Measurements from ENCODE around the gene BACH2.
A peak's percentile ranks its signal among the peaks of the same experiment; 100 is the strongest.

Gene BACH2

DNA sequence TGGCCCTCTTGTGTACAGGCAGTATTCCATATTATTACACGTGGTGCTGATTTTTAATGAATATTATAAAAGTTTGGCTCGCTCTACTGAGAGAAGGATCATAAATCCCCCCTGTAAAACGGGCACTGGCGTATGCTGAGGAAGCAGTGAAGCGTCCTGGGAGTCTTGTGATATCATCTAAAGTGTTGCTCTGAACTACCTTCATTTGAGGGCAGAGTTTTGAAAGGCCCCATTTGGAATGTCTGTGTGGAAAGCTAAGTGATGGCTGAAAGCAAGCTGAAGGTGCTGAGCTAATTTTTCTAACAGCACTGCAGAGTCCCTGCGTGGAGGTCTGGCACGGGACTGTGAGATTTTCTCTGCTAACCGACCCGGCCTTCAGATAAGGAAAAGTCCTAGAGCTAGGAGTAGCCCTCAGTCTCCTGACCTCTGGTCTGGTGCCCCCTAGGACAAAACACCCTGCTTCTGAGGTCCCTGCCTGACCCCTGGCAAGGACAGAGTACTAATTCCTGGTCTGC lies 1.3 kb upstream of the BACH2 start:
- TF ChIP-seq, protein P1, sequence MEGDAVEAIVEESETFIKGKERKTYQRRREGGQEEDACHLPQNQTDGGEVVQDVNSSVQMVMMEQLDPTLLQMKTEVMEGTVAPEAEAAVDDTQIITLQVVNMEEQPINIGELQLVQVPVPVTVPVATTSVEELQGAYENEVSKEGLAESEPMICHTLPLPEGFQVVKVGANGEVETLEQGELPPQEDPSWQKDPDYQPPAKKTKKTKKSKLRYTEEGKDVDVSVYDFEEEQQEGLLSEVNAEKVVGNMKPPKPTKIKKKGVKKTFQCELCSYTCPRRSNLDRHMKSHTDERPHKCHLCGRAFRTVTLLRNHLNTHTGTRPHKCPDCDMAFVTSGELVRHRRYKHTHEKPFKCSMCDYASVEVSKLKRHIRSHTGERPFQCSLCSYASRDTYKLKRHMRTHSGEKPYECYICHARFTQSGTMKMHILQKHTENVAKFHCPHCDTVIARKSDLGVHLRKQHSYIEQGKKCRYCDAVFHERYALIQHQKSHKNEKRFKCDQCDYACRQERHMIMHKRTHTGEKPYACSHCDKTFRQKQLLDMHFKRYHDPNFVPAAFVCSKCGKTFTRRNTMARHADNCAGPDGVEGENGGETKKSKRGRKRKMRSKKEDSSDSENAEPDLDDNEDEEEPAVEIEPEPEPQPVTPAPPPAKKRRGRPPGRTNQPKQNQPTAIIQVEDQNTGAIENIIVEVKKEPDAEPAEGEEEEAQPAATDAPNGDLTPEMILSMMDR (IDR thresholded peaks at IDR 0.05): no peak
- no peaks in the 10 kb centered on the region for H3K9me3 Mint-ChIP-seq
- DNase-seq: no peak
- H3K36me3 Mint-ChIP-seq (ENCODE audit: low read depth): no peaks in the 10 kb centered on the region
- H3K27me3 Mint-ChIP-seq (ENCODE audit: low read depth, poor library complexity): peaks cover 16% of the 10 kb centered on the region
- H3K4me3 Mint-ChIP-seq: peak overlapping the region; percentile 80
- peak overlapping the region; percentile 81 for H3K27ac Mint-ChIP-seq
- peaks cover 51% of the 10 kb centered on the region for H3K4me1 Mint-ChIP-seq

DNA sequence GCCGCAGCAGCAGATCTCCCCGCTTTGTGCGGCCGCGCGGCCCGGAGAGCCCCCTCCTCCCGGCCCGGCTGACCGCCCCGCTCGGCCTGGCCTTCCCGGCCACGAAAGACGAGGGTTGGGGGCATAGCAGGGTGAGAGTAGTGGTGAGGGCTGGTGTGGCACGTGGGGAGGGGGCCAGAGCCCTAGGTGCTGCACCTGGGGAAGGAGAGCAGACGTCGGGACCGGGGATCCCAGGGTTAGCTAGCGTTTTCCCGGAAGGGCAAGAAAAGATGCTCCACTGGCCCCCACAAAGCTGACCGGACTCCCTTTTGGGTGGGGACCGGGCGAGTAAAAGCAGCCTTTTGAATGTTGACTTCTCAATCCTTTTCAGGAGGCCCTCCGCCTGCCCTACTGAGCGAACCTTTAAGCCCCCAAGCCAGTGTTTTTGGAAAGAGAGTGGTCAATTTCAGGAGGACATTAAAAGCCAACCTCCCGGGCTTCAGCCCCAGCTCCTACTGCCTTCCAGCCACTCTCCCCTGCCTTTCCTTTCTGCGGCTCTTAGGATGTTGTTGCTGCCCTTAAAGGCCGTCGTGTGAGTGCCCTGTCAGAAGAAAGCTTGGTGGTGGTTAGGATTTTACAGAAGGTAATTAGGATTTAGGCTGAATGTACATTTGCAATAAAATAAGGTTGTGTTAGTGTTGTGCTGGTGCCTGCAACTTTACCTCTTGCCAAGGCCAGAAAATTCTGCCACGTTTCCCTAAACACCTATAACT lies 648 bp upstream of the BACH2 start:
- Mint-ChIP-seq H3K9me3 (no peaks in the 10 kb centered on the region), H3K27me3 (ENCODE audit: low read depth, poor library complexity) (peaks cover 16% of the 10 kb centered on the region), H3K4me1 (peaks cover 48% of the 10 kb centered on the region), H3K36me3 (ENCODE audit: low read depth) (no peaks in the 10 kb centered on the region), H3K4me3 (peak overlapping the region; percentile 80), H3K27ac (peak overlapping the region; percentile 81)
- no peak for DNase-seq
- TF ChIP-seq, protein P1 (IDR thresholded peaks at IDR 0.05): no peak

DNA sequence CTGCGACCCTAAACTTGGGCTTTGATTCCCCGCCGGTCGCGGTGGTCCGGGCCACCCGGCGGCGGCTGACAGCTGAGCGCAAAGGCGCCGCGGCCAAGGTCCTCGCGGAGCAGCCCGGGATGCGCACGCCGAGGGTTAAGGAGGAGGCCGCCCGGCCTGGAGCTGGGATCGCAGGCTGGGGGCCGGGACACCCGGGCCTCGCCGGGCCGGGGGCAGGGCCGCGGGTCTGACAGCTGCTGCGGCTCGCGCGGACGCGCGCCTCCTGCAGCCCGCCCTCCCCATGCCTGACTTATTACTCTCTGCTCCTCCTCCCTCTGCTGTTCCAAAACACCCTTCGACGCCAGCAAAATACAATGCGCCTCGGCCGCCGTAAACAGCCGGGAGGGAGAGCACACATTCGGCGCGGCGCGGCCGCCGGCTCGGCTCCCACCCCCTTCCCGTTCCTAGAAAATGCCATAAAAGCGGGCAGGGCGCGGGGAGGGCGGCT lies 746 bp downstream of the BACH2 start:
- peak overlapping the region; percentile 88 for H3K4me3 Mint-ChIP-seq
- peak; percentile 71 for DNase-seq
- H3K36me3 Mint-ChIP-seq (ENCODE audit: low read depth): peaks cover 3% of the 10 kb centered on the region
- peaks cover 57% of the 10 kb centered on the region for H3K4me1 Mint-ChIP-seq
- peak overlapping the region; percentile 57 for H3K27ac Mint-ChIP-seq
- H3K9me3 Mint-ChIP-seq: no peaks in the 10 kb centered on the region
- peaks cover 17% of the 10 kb centered on the region for H3K27me3 Mint-ChIP-seq (ENCODE audit: low read depth, poor library complexity)
- TF ChIP-seq, protein P1 (IDR thresholded peaks at IDR 0.05): no peak

DNA sequence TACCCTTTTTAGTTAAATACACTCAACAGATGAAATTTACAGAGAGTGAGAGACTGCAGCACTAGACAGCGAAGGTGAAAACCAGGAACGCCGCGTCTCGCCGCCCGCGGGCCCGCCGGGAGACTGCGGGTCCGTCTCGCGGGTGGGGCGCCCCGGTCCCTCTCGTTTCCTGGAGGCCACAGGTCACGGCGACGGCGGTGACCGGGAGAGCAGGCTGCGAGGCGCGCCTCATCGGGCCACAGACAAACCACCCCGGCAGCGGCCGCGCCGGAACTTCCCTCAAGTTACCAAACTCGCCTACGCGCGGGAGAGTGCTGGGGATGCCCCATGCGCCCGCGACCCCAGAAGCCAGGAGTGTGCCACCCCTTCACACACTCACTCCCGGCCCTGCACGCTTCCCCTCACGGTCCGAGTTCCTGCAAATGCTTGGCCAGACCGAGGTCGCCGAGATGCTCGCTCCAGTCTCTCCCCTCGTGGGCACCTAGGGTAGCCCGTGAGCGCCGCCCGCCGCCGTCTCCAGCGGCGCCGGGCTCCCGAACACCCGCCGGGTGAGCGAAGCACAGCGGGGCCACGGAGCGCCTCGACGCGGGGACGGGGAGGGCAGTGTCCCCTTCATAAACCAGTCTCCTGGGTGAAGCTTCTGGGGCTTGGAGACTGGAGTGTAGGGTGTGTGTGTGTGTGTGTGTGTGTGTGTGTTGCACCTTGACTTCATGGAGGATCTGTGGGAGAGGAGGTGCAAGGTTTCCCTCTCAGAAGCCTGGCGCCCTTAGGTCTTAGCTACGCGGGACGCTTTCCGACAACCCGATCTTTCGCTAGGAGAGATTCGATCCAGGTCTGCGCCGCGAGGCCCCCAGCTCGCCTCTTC lies 1.4 kb downstream of the BACH2 start:
- no peaks in the 10 kb centered on the region for H3K9me3 Mint-ChIP-seq
- peak overlapping the region; percentile 88 for H3K4me3 Mint-ChIP-seq
- peaks cover 63% of the 10 kb centered on the region for H3K4me1 Mint-ChIP-seq
- H3K27me3 Mint-ChIP-seq (ENCODE audit: low read depth, poor library complexity): peaks cover 19% of the 10 kb centered on the region
- H3K27ac Mint-ChIP-seq: peak overlapping the region; percentile 57
- DNase-seq: peak; percentile 57
- TF ChIP-seq, protein P1 (IDR thresholded peaks at IDR 0.05): no peak
- peaks cover 10% of the 10 kb centered on the region for H3K36me3 Mint-ChIP-seq (ENCODE audit: low read depth)

DNA sequence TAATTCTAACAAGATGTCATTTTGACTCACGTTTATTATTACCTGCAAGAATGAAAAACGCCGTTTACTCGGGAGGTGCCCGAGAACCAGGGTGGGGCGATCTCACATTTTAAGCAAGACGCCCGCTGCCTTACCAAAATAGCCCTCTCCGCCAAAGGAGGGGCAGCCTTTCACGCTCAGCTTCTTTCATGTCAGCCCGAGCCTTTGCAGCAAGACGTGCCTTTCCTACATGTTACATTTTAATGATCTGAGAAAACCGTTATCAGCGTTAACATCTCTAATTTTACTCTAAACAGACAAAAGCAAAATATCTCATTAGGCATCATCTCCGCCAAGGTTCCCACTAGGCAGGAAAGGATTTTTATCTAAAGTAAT lies 2.0 kb downstream of the BACH2 start:
- H3K27me3 Mint-ChIP-seq (ENCODE audit: low read depth, poor library complexity): peaks cover 19% of the 10 kb centered on the region

More for the DNA sequence above, 2.0 kb downstream of the BACH2 start:
- H3K9me3 Mint-ChIP-seq: peaks cover 1% of the 10 kb centered on the region
- no peak overlapping the region for H3K27ac Mint-ChIP-seq
- peaks cover 14% of the 10 kb centered on the region for H3K36me3 Mint-ChIP-seq (ENCODE audit: low read depth)
- peak overlapping the region; percentile 88 for H3K4me3 Mint-ChIP-seq
- H3K4me1 Mint-ChIP-seq: peaks cover 59% of the 10 kb centered on the region
- peak; percentile 29 for DNase-seq
- TF ChIP-seq, protein P1 (IDR thresholded peaks at IDR 0.05): no peak

Data from nephron progenitor cell (in vitro differentiated cells).